Vagina (tissue), 2 donors: Measurements from ENCODE around the gene SCAF1.

Experiments
- CTCF ChIP-seq, 3 experiments: fragments of 450-650 bp in 2 of 3; fragments of 200-600 bp in 1 of 3; sonication (generic) in 1 of 3; IDR thresholded peaks; one replicate each; pipeline ENCODE4 v1.5.1; 2017 to 2019; ENCODE audit warnings: antibody characterized with exemption in 3 of 3, mild to moderate bottlenecking in 2 of 3, moderate library complexity in 2 of 3
- POLR2A ChIP-seq, 2 donors: fragments of 450-650 bp; IDR thresholded peaks; one replicate each; pipeline ENCODE4 v1.6.1; 2017; ENCODE audit warnings: antibody characterized with exemption in 2 of 2, mild to moderate bottlenecking in 2 of 2, moderate library complexity in 2 of 2
- POLR2AphosphoS5 ChIP-seq, 2 donors: sonication (generic); formaldehyde crosslinking; IDR thresholded peaks; one replicate each; pipeline ENCODE4 v1.9.0; 2017; ENCODE audit warnings: antibody characterized with exemption in 2 of 2, mild to moderate bottlenecking in 2 of 2, low read depth in 1 of 2; ENCODE audit not compliant: insufficient read depth in 1 of 2

GRCh38 chr19:49664171-49665035, 22.4 kb downstream of the SCAF1 start:
- peak in 1 of 3 experiments; percentile 36 for TF ChIP-seq CTCF (IDR thresholded peaks at IDR 0.05)
- TF ChIP-seq POLR2A (IDR thresholded peaks at IDR 0.05) = peak in 1 of 2 donors; percentile 58
- TF ChIP-seq POLR2AphosphoS5 (IDR thresholded peaks at IDR 0.05; ENCODE audit: insufficient read depth in 1 of 2, low read depth in 1 of 2) = peak; percentile 39 to 93
